GM19035 (cell line): ENCODE data around the gene PSG6.
"Not testable (repeated sequence)": the region's sequence is repeated elsewhere in the genome, so short reads cannot be mapped to it uniquely, and the experiment has no call there.

Experiments used
- ATAC-seq: cut with Tn5 transposase; IDR thresholded peaks from one replicate; pipeline ENCODE4 v1.9.1; 2021; ENCODE audit not compliant: unreplicated experiment

The PSG6 gene

DNA sequence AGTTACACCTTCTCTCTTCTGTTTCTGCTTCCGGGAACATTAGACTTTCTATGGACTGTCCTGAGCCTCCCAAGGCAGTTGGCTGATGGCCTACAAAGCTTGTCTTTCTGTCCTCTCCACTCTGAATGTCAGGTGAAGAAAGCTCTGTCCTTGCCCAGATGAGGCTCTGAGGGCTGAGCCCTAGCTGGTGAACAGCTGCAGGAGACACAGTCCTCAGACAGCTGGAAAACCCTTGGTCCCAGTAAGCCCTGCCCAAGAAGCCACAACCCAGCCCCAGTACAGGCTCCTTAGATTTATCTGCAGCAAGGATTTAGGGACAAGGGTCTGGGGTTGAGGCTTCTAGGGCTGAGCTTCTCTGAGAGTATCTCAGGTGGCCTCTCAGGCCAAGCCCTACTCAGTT, 64.5 kb downstream of the PSG6 start:
- not testable (repeated sequence) for ATAC-seq

DNA sequence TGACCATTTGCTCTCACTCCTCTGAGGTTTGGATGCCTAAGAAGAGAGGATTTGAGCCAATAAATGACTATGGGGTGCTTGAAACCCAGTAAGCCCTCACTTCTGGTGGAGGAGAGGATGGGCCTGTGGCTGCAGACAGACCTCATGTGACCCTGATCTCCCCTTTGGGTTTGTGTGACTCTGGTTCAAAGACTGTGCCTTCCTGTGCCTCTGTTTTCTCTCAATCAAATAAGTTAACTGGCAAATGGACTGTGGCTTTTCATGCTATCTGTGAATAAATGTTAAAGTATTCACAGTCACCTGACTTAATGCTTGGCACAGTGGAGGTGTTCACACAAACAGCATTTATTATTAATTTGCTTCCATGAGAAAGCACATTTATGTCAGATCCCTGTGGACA, 64.9 kb downstream of the PSG6 start:
- ATAC-seq = not testable (repeated sequence)
